GM12801 (cell line): ENCODE results near the gene CCND3.

Experiments
- TF ChIP-seq, protein P1 (sequence below): IDR thresholded peaks from one replicate; pipeline ENCODE4 v1.5.1; 2011; ENCODE audit warnings: control low read depth; ENCODE audit not compliant: insufficient read length; ENCODE audit errors: extremely low read depth

CCND3 gene

DNA sequence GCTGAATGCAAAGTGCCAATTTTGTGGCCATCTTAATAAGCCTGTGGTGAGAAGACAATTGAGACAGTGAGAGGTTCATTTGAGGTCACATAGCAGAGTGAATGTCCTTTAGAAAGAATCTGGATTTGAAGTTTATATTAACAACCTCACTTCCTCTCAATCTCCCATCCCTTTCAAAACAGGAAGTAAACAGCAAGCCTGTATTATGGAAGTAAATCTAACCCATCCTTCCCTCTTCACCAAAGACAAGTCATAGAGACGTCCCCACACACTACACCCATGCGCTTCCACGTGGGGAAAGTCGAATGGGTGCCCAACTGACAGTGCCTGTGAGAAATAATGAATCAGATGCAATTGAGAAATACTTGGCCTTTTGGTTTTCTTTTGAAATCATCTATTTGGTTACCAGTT, 28.8 kb upstream of the CCND3 start:
- TF ChIP-seq, protein P1, sequence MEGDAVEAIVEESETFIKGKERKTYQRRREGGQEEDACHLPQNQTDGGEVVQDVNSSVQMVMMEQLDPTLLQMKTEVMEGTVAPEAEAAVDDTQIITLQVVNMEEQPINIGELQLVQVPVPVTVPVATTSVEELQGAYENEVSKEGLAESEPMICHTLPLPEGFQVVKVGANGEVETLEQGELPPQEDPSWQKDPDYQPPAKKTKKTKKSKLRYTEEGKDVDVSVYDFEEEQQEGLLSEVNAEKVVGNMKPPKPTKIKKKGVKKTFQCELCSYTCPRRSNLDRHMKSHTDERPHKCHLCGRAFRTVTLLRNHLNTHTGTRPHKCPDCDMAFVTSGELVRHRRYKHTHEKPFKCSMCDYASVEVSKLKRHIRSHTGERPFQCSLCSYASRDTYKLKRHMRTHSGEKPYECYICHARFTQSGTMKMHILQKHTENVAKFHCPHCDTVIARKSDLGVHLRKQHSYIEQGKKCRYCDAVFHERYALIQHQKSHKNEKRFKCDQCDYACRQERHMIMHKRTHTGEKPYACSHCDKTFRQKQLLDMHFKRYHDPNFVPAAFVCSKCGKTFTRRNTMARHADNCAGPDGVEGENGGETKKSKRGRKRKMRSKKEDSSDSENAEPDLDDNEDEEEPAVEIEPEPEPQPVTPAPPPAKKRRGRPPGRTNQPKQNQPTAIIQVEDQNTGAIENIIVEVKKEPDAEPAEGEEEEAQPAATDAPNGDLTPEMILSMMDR: no peak

DNA sequence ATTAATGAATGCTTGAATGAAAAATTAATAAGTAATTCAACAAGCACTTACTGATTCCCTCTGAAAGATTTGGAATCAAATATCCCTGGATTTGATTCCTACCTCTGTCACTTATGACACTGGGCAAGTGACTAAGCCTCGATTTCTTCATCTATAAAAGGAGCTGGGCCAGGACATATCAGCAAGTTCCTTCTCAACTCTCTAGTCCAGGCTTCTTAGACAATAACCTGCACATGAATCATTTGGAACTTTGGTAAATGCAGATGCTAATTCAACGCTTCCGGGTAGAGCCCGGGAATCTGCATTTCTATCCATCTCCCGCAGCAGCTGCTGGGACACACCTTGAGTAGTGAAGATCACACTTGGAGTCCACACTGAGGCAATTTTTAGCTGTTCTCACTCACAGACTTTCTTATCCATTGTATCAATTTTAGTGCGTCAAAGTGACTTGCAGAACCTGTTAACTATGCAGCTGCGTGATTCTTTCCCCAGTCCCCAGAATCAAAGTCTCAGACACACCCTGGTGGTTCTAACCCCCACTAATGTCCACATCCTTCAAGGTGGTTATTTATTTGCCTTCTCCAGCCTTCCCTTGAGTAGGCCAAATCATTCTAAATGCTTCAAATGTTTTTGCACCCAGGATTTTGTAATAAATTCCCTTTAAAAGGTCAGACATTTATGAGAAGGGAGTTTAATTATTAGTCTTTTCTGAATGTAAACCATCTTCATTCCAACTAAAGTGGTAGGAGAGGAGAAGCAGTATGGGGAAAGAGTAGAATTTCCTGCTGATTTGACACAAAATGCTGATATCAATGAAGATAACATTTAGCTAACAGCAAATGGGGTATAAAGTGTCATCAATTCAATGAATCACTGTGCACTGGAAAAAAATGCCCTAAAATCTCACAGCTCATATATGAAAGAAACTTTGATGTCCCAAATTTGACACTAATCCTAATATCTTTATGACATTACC, 26.0 kb upstream of the CCND3 start:
- TF ChIP-seq, protein P1: no peak

DNA sequence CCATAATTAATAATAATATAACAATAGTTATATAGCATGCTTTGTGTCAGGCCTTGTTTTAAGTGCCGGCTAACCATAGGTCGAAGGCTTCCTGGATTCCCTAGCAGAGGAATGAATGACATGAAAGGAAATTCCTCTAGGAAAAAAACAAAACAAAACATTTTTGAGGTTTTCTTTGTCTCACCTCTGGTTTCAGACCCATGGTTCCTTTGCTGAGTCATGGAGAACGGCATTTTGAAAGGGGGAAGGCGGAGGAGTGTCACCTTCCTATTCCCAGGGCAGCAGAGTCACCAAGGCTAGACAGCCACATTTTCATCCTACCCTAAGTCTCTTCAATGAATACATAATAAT, 25.3 kb upstream of the CCND3 start:
- TF ChIP-seq, protein P1: no peak

- TF ChIP-seq, protein P1: no peak
Observed at GRCh38 chr6:41966214-41966920, 24.8 kb upstream of the CCND3 start.

- TF ChIP-seq, protein P1: no peak
Observed at GRCh38 chr6:41965429-41966213, 24.0 kb upstream of the CCND3 start.

GRCh38 chr6:41964201-41964887, 22.7 kb upstream of the CCND3 start:
- TF ChIP-seq, protein P1: no peak
